ENCODE results near the gene WNK2.
"Not testable (repeated sequence)": the region's sequence is repeated elsewhere in the genome, so short reads cannot be mapped to it uniquely, and the experiment has no call there.

The WNK2 gene

DNA sequence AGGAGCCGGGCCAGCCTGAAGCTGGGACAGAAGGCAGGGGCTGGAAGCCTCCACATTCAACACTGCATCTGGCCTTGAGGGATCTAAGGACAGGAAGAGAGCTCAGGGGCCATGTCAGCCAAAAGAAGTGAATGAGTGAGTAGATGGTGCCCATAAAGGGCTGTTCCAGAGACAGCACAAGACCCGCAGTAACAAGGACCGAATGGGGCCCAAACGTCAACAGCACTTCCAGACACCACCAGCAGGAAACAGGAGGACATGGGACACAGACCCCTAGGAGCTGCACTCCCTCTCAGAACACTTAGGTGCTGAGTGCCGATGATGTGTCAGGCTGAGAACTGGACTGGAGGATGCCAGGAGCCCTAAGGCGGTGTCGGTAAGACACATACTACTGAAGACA lies 152.8 kb downstream of the WNK2 start:
- no peak overlapping the region for H3K9ac ChIP-seq (ENCODE audit: low read length)
- no peaks in the 10 kb centered on the region for H3K36me3 ChIP-seq (replicated peaks; ENCODE audit: low read depth, low read length)
- H3K4me3 ChIP-seq (ENCODE audit: low read length) = no peak overlapping the region
- no peaks in the 10 kb centered on the region for H3K9me3 ChIP-seq (ENCODE audit: insufficient read depth, low read length)
- TF ChIP-seq, protein P1, sequence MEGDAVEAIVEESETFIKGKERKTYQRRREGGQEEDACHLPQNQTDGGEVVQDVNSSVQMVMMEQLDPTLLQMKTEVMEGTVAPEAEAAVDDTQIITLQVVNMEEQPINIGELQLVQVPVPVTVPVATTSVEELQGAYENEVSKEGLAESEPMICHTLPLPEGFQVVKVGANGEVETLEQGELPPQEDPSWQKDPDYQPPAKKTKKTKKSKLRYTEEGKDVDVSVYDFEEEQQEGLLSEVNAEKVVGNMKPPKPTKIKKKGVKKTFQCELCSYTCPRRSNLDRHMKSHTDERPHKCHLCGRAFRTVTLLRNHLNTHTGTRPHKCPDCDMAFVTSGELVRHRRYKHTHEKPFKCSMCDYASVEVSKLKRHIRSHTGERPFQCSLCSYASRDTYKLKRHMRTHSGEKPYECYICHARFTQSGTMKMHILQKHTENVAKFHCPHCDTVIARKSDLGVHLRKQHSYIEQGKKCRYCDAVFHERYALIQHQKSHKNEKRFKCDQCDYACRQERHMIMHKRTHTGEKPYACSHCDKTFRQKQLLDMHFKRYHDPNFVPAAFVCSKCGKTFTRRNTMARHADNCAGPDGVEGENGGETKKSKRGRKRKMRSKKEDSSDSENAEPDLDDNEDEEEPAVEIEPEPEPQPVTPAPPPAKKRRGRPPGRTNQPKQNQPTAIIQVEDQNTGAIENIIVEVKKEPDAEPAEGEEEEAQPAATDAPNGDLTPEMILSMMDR (IDR thresholded peaks at IDR 0.05; ENCODE audit: low read depth, low read length) = no peak
- no peaks in the 10 kb centered on the region for H3K79me2 ChIP-seq (ENCODE audit: low read length)
- no peaks in the 10 kb centered on the region for H3K4me1 ChIP-seq (ENCODE audit: low read length)
- H3K27me3 ChIP-seq (ENCODE audit: low read depth, low read length) = no peaks in the 10 kb centered on the region; the same call in 1 of the 2 replicates
- H2AFZ ChIP-seq (ENCODE audit: low read depth, low read length) = no peak overlapping the region
- no peak overlapping the region for H3K4me2 ChIP-seq (ENCODE audit: low read length)
- no peak overlapping the region for H3K27ac ChIP-seq (ENCODE audit: low read length)
- H4K20me1 ChIP-seq (ENCODE audit: insufficient read depth, low read length) = no peaks in the 10 kb centered on the region

DNA sequence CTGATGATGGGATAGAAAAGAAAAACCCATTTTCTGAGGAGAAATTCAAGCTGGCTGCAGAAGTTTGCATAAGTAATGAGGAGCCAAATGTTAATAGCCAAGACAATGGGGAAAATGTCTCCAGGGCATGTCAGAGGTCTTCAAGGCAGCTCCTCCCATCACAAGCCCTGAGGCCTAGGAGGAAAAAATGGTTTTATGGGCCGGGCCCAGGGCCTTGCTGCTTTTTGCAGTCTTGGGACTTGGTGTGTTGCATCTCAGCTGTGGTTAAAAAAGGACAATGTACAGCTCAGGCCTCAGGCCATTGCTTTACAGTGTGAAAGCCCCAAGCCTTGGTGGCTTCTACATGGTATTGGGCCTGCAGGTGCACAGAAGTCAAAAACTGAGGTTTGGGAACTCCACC lies 154.3 kb downstream of the WNK2 start:
- H3K4me3 ChIP-seq (ENCODE audit: low read length); H4K20me1 ChIP-seq (ENCODE audit: insufficient read depth, low read length); H3K4me1 ChIP-seq (ENCODE audit: low read length); H3K9me3 ChIP-seq (ENCODE audit: insufficient read depth, low read length); H3K27ac ChIP-seq (ENCODE audit: low read length); H3K27me3 ChIP-seq (ENCODE audit: low read depth, low read length); H3K36me3 ChIP-seq (replicated peaks; ENCODE audit: low read depth, low read length); H3K4me2 ChIP-seq (ENCODE audit: low read length); H3K79me2 ChIP-seq (ENCODE audit: low read length); H2AFZ ChIP-seq (ENCODE audit: low read depth, low read length); H3K9ac ChIP-seq (ENCODE audit: low read length): not testable (repeated sequence)

DNA sequence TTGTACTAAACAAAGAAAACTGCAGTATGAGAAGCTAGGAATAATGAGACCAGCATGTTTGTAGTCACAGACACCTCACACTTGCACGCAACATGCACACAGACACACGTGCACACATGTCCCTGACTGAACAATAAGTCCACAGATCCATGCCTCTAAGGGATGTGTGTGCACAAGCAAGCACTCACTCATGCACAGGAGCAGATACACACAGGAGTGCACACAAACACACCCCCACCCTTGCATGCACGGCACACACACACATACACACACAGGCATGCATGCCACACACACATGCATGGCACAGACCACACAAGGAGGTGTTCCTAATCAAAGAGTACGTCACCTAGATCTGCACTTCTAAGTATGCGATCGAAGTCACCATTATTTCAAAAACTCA lies 156.2 kb downstream of the WNK2 start:
- no peak for TF ChIP-seq EZH2phosphoT487 (IDR thresholded peaks at IDR 0.05; ENCODE audit: low read depth)
- TF ChIP-seq, protein P1 (IDR thresholded peaks at IDR 0.05; ENCODE audit: low read depth, low read length) = no peak
- no peak overlapping the region for H2AFZ ChIP-seq (ENCODE audit: low read depth, low read length)
- H3K9ac ChIP-seq (ENCODE audit: low read length) = no peak overlapping the region
- H3K79me2 ChIP-seq (ENCODE audit: low read length) = no peaks in the 10 kb centered on the region
- H3K27me3 ChIP-seq (ENCODE audit: low read depth, low read length) = no peaks in the 10 kb centered on the region
- no peak overlapping the region for H3K27ac ChIP-seq (ENCODE audit: low read length)
- H3K4me3 ChIP-seq (ENCODE audit: low read length) = no peak overlapping the region
- no peaks in the 10 kb centered on the region for H3K36me3 ChIP-seq (replicated peaks; ENCODE audit: low read depth, low read length)
- H3K4me1 ChIP-seq (ENCODE audit: low read length) = no peaks in the 10 kb centered on the region
- no peak overlapping the region for H3K4me2 ChIP-seq (ENCODE audit: low read length)
- no peaks in the 10 kb centered on the region for H4K20me1 ChIP-seq (ENCODE audit: insufficient read depth, low read length)
- no peaks in the 10 kb centered on the region for H3K9me3 ChIP-seq (ENCODE audit: insufficient read depth, low read length)

DNA sequence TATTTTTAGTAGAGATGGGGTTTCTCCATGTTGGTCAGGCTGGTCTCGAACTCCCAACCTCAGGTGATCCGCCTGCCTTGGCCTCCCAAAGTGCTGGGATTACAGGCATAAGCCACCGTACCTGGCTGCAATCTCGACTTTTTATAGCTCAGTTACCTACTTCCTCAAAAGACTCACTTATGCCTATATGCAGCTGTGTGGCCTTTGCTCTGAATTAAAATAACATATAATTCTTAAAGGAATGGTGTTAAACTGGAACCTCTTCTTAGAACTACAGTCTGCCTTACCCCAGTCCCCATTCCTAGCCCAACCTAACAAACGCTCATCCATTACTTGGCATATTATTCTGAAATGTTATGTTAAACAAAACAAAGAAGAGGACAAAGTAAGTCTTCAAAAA lies 157.9 kb downstream of the WNK2 start:
- H3K27ac ChIP-seq (ENCODE audit: low read length); H3K9ac ChIP-seq (ENCODE audit: low read length); H3K9me3 ChIP-seq (ENCODE audit: insufficient read depth, low read length); H3K36me3 ChIP-seq (replicated peaks; ENCODE audit: low read depth, low read length); H3K4me2 ChIP-seq (ENCODE audit: low read length); H4K20me1 ChIP-seq (ENCODE audit: insufficient read depth, low read length); H3K27me3 ChIP-seq (ENCODE audit: low read depth, low read length); H3K4me1 ChIP-seq (ENCODE audit: low read length); H3K79me2 ChIP-seq (ENCODE audit: low read length); H2AFZ ChIP-seq (ENCODE audit: low read depth, low read length); H3K4me3 ChIP-seq (ENCODE audit: low read length): not testable (repeated sequence)

DNA sequence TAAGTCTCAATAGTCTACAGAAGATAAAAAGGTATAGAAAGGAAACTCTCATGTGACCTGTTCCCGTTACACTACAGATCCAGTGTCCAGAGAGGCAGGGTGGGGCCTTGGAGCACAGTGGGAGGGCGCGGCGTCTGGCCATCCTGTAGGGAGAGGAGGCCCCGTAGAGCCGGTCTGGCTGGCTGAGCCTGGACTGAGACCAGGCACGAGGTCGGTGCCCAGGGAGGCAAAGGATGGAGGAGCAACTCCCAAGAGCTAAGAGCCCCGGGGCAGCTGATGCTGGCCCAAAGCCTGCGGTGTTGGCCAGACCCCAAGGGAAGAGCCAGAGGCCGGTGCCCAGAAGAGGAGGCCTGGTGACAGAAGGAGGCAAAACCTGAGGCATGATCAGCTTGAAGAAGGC lies 158.5 kb downstream of the WNK2 start:
- H3K9me3 ChIP-seq (ENCODE audit: insufficient read depth, low read length); H3K4me2 ChIP-seq (ENCODE audit: low read length); H3K36me3 ChIP-seq (replicated peaks; ENCODE audit: low read depth, low read length): not testable (repeated sequence)

DNA sequence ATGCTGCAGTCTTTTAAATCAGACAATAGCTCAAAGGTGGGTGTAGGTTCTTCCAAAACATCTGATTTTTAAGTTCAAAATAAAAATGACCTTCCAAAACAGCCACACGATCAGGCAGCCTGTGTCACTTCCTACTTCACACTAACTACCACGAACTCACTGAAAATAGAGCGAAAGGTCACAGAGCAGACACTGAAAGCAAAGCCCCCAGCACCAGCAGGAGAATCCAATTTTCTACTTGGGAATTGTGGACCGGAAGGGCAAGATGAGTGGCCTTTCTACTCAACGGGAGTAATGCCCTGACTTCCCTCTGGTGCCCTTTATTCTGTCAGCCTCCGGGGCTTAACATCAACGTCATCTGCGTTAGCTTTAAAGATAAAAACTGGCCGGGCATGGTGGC lies 159.7 kb downstream of the WNK2 start:
- Histone ChIP-seq H3K79me2 (ENCODE audit: low read length) (no peaks in the 10 kb centered on the region), H3K36me3 (replicated peaks; ENCODE audit: low read depth, low read length) (no peaks in the 10 kb centered on the region), H3K9me3 (ENCODE audit: insufficient read depth, low read length) (no peaks in the 10 kb centered on the region), H3K27me3 (ENCODE audit: low read depth, low read length) (no peaks in the 10 kb centered on the region), H3K4me3 (ENCODE audit: low read length) (no peak overlapping the region), H4K20me1 (ENCODE audit: insufficient read depth, low read length) (no peaks in the 10 kb centered on the region), H3K4me1 (ENCODE audit: low read length) (no peaks in the 10 kb centered on the region), H3K4me2 (ENCODE audit: low read length) (no peak overlapping the region), H2AFZ (ENCODE audit: low read depth, low read length) (no peak overlapping the region), H3K9ac (ENCODE audit: low read length) (no peak overlapping the region), H3K27ac (ENCODE audit: low read length) (no peak overlapping the region)
- TF ChIP-seq, protein P1 (IDR thresholded peaks at IDR 0.05; ENCODE audit: low read depth, low read length) = no peak
- TF ChIP-seq EZH2phosphoT487 (IDR thresholded peaks at IDR 0.05; ENCODE audit: low read depth) = no peak

More for the DNA sequence above, 158.5 kb downstream of the WNK2 start:
- H3K9ac ChIP-seq (ENCODE audit: low read length); H3K27ac ChIP-seq (ENCODE audit: low read length); H3K4me1 ChIP-seq (ENCODE audit: low read length); H2AFZ ChIP-seq (ENCODE audit: low read depth, low read length); H3K4me3 ChIP-seq (ENCODE audit: low read length); H3K79me2 ChIP-seq (ENCODE audit: low read length); H4K20me1 ChIP-seq (ENCODE audit: insufficient read depth, low read length); H3K27me3 ChIP-seq (ENCODE audit: low read depth, low read length): not testable (repeated sequence)

Measured in OCI-LY3 (cell line).